GM23248 (cell line): ENCODE results near the gene TMEM61. TPM values are rescaled to one million over a fixed set of nuclear protein-coding genes. Genes with fewer than 3 reads are reported as not detected.

Experiments
- DNase-seq: peaks from one replicate; pipeline ENCODE4 v3.0.0-alpha.2; 2015
- H2AFZ ChIP-seq: fragments of 200-600 bp; sonication (generic); 2 replicates; pipeline ENCODE4 v1.6.1; 2016; ENCODE audit warnings: antibody characterized with exemption
- H3F3A ChIP-seq: fragments of 200-600 bp; sonication (generic); 2 replicates; pipeline ENCODE4 v1.6.1; 2016; ENCODE audit warnings: mild to moderate bottlenecking, antibody characterized with exemption, mixed run types; ENCODE audit not compliant: insufficient read depth
- H3K27ac ChIP-seq: fragments of 200-600 bp; sonication (generic); 2 replicates; pipeline ENCODE4 v1.5.1; 2016; ENCODE audit warnings: mild to moderate bottlenecking
- H3K27me3 ChIP-seq: fragments of 200-600 bp; sonication (generic); replicated peaks from 2 replicates; pipeline ENCODE4 v1.6.1; 2016; ENCODE audit warnings: mild to moderate bottlenecking; ENCODE audit not compliant: insufficient read depth
- H3K36me3 ChIP-seq: fragments of 200-600 bp; sonication (generic); 2 replicates; pipeline ENCODE4 v1.6.1; 2016; ENCODE audit warnings: low read depth, mild to moderate bottlenecking
- H3K4me1 ChIP-seq: fragments of 200-600 bp; sonication (generic); 2 replicates; pipeline ENCODE4 v1.6.1; 2016; ENCODE audit warnings: mild to moderate bottlenecking; ENCODE audit not compliant: insufficient read depth
- H3K4me2 ChIP-seq: fragments of 200-600 bp; sonication (generic); one replicate; pipeline ENCODE4 v1.6.1; 2016; ENCODE audit warnings: mild to moderate bottlenecking; ENCODE audit not compliant: unreplicated experiment
- H3K4me3 ChIP-seq: fragments of 200-600 bp; sonication (generic); 2 replicates; pipeline ENCODE4 v1.5.1; 2016; ENCODE audit warnings: mild to moderate bottlenecking
- H3K79me2 ChIP-seq: fragments of 200-600 bp; sonication (generic); 2 replicates; pipeline ENCODE4 v1.6.1; 2016; ENCODE audit warnings: mild to moderate bottlenecking; ENCODE audit not compliant: insufficient read depth
- H3K9ac ChIP-seq: fragments of 200-600 bp; sonication (generic); 2 replicates; pipeline ENCODE4 v1.6.1; 2016; ENCODE audit warnings: mild to moderate bottlenecking
- H3K9me2 ChIP-seq: fragments of 200-600 bp; sonication (generic); 2 replicates; pipeline ENCODE4 v1.6.1; 2016; ENCODE audit warnings: mixed run types, mild to moderate bottlenecking, moderate library complexity; ENCODE audit not compliant: insufficient read depth
- H3K9me3 ChIP-seq: fragments of 200-600 bp; sonication (generic); one replicate; pipeline ENCODE4 v1.6.1; 2017; ENCODE audit warnings: low read depth
- H4K20me1 ChIP-seq: fragments of 200-600 bp; sonication (generic); 2 replicates; pipeline ENCODE4 v1.6.0; 2016; ENCODE audit not compliant: insufficient read depth
- EZH2 ChIP-seq: fragments of 200-600 bp; sonication (generic); IDR thresholded peaks from 2 replicates; pipeline ENCODE4 v1.6.1; 2018; ENCODE audit warnings: antibody characterized with exemption, mild to moderate bottlenecking; ENCODE audit not compliant: insufficient read depth, poor library complexity, severe bottlenecking
- EZH2phosphoT487 ChIP-seq: fragments of 200-600 bp; sonication (generic); IDR thresholded peaks from 2 replicates; pipeline ENCODE4 v1.6.1; 2018; ENCODE audit warnings: antibody characterized with exemption, moderate library complexity, mild to moderate bottlenecking, low read depth; ENCODE audit not compliant: insufficient read depth
- WGBS, 2 experiments: methylation state at CpG; one replicate each; pipeline ENCODE4 v1.1.6; 2015 to 2017; ENCODE audit warnings: low lambda C conversion rate in 2 of 2, low coverage in 1 of 2; ENCODE audit errors: missing lambda C conversion rate in 2 of 2; 5-methylcytosine and 5-hydroxymethylcytosine counted together
- in situ Hi-C: fragments of 300-500 bp; cut with MboI; formaldehyde crosslinking; loops from 2 replicates; pipeline ENCODE4 v1.15.0; 2020
- polyA plus RNA-seq: library from polyadenylated mRNA; unstranded; fragments of >200 nt; fragmentation: Nextera tagmentation; extraction: Ambion mirVana; gene quantifications from 2 replicates; pipeline ENCODE4 v1.2.1, GENCODE V29; 2016
- total RNA-seq: library from RNA; depleted of rRNA; stranded (reverse); fragments of >200 nt; shearing (Covaris generic); gene quantifications from 2 replicates; pipeline ENCODE4 v1.2.3, GENCODE V29; 2014

TMEM61 gene
- total and polyA plus RNA-seq, 2 experiments from 2014 or later = not detected

DNA sequence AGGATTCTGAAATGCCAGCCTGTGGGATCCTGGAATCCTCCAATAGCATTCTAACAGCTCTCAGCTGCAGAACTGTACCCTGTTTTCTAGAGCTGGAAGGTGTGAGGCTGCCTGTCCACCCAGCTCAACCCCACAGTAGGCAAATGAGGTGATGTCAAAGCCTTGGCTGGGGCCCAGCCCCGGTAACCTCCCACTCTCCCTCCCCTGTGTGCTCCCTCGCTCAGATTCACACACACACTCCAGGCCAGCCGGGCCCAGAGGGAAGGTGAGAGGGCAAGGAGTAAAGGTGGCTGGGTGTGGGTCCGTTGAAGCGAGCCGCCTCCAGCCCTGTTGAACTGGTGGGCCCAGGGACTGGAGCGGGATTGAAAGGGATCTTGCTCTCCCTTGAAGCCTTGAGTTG, 18.2 kb downstream of the TMEM61 start, which contains the start of gene BSND:
BSND (plus strand) TSS at position 257 of the 400 bp plus-strand sequence. CDS start 254 bp downstream, outside the sequence.
- no peaks in the 10 kb centered on the region for H3K79me2 ChIP-seq
- no peak for TF ChIP-seq EZH2phosphoT487
- no peak for TF ChIP-seq EZH2
- no peak within 1 kb of the TSS for H3K4me3 ChIP-seq
- in situ Hi-C loops = no loop called here
- no peak within 1 kb of the TSS for H2AFZ ChIP-seq
- no peaks in the 10 kb centered on the region for H4K20me1 ChIP-seq
- H3K4me2 ChIP-seq = no peak within 1 kb of the TSS
- no peaks in the 10 kb centered on the region for H3K4me1 ChIP-seq
- H3K9ac ChIP-seq = no peak within 1 kb of the TSS
- H3F3A ChIP-seq = no peaks in the 10 kb centered on the region
- H3K27me3 ChIP-seq = peaks cover 9% of the 10 kb centered on the region; the same call in 1 of the 2 replicates
- H3K9me3 ChIP-seq = no peaks in the 10 kb centered on the region
- 81% methylated on average over 7 of the region's 7 CpGs for WGBS, 2 experiments
- H3K27ac ChIP-seq = no peak within 1 kb of the TSS
- no peaks in the 10 kb centered on the region for H3K9me2 ChIP-seq
- H3K36me3 ChIP-seq = no peaks in the 10 kb centered on the region
- DNase-seq = no peak

DNA sequence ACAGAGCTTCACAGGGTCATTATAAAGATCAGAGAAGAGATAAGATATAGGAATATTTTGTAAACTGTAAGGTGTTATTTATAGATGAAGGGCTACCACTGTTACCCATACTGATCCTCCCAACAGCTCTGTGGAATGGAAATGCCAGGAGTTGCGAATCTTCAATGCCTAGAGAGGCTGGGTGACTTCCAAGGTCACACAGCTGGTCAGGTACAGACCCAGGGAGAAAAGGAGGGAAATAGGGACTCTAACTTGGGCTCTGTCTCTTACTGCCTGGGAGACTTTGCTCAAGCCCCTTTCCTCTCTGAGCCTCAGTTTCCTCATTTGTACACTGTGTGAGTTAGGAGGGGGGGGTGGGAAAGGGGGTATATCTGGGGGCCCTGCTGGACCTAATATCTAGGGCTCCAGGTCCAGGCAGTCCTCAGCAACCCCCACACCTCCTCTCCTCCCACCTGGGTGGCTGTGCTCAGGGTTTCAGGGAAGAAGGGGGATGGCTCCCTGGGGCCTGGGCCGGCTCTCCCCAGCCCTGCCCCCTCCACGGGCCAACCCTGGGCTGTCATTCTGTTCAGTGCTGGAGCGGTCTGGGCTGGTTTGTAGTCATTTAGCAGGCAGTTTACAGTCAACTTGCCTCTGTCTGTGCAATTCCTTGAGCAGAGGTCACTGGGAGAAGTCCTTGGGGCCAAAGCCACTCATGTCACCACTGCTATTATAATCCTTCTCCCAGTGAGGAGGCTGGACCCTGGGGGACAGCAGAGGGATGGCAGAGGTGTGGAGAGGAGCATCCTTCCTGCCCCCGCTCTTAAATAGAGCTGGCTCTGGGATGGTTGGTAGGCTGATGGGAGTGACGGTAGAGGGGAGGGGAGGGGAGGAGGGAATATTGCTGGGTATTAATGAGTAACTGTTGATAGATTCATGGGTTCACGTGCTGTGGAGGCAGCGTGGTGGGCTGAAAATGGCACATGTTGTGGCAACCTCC, 20.0 kb downstream of the TMEM61 start:
- Histone ChIP-seq H2AFZ (no peak overlapping the region), H3K9me2 (no peaks in the 10 kb centered on the region), H4K20me1 (no peaks in the 10 kb centered on the region), H3K9ac (no peak overlapping the region), H3K27ac (no peak overlapping the region), H3F3A (no peaks in the 10 kb centered on the region), H3K79me2 (no peaks in the 10 kb centered on the region), H3K4me2 (no peak overlapping the region), H3K4me3 (no peak overlapping the region), H3K4me1 (no peaks in the 10 kb centered on the region), H3K27me3 (peaks cover 9% of the 10 kb centered on the region; the same call in 1 of the 2 replicates), H3K36me3 (no peaks in the 10 kb centered on the region), H3K9me3 (no peaks in the 10 kb centered on the region)
- in situ Hi-C loops = no loop called here
- TF ChIP-seq EZH2phosphoT487 (no peak), EZH2 (no peak)
- WGBS, 2 experiments = 47 to 51% methylated on average over 7 to 8 of the region's 8 CpGs
- DNase-seq = no peak

DNA sequence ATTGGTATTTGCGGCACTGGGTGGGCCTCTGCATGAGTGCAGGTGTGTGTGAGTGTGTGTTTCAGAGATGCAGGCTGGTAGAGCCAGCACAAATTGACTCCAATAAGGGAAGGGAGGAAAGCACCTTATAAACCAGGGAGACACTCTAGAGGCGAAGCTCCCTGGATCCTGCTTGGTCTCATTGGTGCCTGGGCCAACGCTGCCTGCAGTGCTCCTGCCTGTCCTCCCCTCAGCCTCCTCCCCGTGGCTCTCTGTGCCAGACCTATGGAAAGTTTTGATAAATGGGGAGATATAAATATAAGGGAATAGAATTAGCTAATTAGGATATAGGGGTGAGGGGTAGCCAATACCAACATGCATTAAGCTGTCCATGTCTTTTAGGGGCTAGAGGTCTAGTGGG, 20.9 kb downstream of the TMEM61 start:
- TF ChIP-seq EZH2 = no peak
- no peak for TF ChIP-seq EZH2phosphoT487
- no peak overlapping the region for H2AFZ ChIP-seq
- no peaks in the 10 kb centered on the region for H3F3A ChIP-seq
- H3K9ac ChIP-seq = no peak overlapping the region
- WGBS, 2 experiments = 74 to 75% methylated on average over 4 of the region's 4 CpGs
- no peak overlapping the region for H3K4me3 ChIP-seq
- peaks cover 9% of the 10 kb centered on the region; the same call in 1 of the 2 replicates for H3K27me3 ChIP-seq
- no peaks in the 10 kb centered on the region for H4K20me1 ChIP-seq
- no peaks in the 10 kb centered on the region for H3K9me3 ChIP-seq
- no peaks in the 10 kb centered on the region for H3K79me2 ChIP-seq
- DNase-seq = no peak
- no peak overlapping the region for H3K27ac ChIP-seq
- H3K4me2 ChIP-seq = no peak overlapping the region
- in situ Hi-C loops = no loop called here
- H3K36me3 ChIP-seq = no peaks in the 10 kb centered on the region
- no peaks in the 10 kb centered on the region for H3K4me1 ChIP-seq
- H3K9me2 ChIP-seq = no peaks in the 10 kb centered on the region

DNA sequence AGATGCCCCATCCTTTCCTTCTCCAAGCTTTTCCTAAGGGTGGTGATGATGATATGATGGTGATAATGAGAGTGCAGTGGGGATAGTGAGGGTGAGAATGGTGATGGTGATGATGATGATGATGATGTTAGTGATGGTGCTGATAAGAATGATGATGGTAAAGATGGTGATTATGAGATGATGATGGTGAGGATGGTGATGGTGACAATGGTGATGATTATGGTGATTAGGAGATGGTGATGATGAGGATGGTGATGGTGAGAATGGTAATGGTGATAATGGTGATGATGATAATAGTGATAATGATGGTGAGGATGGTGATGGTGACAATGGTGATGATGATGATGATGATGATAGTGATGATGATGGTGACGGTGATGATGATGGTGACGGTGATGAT, 22.3 kb downstream of the TMEM61 start:
- TF ChIP-seq EZH2phosphoT487 (no peak), EZH2 (no peak)
- peaks cover 4% of the 10 kb centered on the region; the same call in 1 of the 2 replicates for H3K4me1 ChIP-seq
- H3K4me2 ChIP-seq = no peak overlapping the region
- in situ Hi-C loops = no loop called here
- H3K9ac ChIP-seq = no peak overlapping the region
- H3K9me2 ChIP-seq = no peaks in the 10 kb centered on the region
- H4K20me1 ChIP-seq = no peaks in the 10 kb centered on the region
- H3K27me3 ChIP-seq = peaks cover 3% of the 10 kb centered on the region; the same call in 1 of the 2 replicates
- H3K4me3 ChIP-seq = no peak overlapping the region
- WGBS, 2 experiments = 37 to 59% methylated on average over 2 of the region's 2 CpGs
- no peaks in the 10 kb centered on the region for H3K9me3 ChIP-seq
- no peak for DNase-seq
- no peaks in the 10 kb centered on the region for H3K79me2 ChIP-seq
- no peak overlapping the region for H3K27ac ChIP-seq
- 0 out of 2 replicates have a peak, but pooled peaks cover under 1% of the 10 kb centered on the region for H3F3A ChIP-seq
- H2AFZ ChIP-seq = no peak overlapping the region
- H3K36me3 ChIP-seq = no peaks in the 10 kb centered on the region
